A549 treated with CpdA at 1 μM for 4 hours (cell line): ENCODE data around the gene UGT1A7. TPM values are rescaled to one million over a fixed set of nuclear protein-coding genes. Genes with fewer than 3 reads are reported as not detected.

Experiments used
- total RNA-seq: library from RNA; stranded (reverse); fragments of 200-300 nt; extraction: Qiagen RNA extraction; gene quantifications from 5 replicates; pipeline ENCODE4 v1.2.3, GENCODE V29; 2022; ENCODE audit warnings: low read depth

Gene UGT1A7
- total RNA-seq: 3.9 to 6.1 TPM (median 4.4 TPM) in 5 replicates

DNA sequence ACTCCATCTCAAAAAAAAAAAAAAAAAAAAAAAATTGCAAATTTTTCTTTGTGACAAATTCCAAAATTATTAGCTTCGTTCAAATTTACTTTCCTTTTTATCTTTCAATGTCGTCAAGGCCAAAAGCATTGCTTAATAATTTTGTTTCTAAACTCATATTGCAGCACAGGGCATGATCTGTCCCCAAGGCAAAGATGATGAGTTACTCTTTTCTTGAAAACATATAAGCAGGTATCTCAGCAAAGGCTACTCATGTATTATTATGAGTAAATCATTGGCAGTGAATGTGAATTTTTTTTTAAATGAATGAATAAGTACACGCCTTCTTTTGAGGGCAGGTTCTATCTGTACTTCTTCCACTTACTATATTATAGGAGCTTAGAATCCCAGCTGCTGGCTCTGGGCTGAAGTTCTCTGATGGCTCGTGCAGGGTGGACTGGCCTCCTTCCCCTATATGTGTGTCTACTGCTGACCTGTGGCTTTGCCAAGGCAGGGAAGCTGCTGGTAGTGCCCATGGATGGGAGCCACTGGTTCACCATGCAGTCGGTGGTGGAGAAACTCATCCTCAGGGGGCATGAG, at the start of gene UGT1A7:
TSS of gene UGT1A7 (plus strand) at position 381 of the 579 bp plus-strand sequence. CDS start at position 418, 37 bp downstream.

DNA sequence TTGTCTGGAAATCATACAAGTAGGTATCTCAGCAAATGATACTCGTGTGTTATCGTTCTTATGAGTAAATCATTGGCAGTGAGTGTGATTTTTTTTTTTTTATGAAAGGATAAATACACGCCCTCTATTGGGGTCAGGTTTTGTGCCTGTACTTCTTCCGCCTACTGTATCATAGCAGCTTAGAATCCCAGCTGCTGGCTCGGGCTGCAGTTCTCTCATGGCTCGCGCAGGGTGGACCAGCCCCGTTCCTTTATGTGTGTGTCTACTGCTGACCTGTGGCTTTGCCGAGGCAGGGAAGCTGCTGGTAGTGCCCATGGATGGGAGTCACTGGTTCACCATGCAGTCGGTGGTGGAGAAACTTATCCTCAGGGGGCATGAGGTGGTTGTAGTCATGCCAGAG, 45.4 kb upstream of the UGT1A7 start, which contains the start of gene UGT1A10:
TSS of gene UGT1A10 (plus strand) at position 143 of the 400 bp plus-strand sequence. CDS start at position 218, 75 bp downstream.

DNA sequence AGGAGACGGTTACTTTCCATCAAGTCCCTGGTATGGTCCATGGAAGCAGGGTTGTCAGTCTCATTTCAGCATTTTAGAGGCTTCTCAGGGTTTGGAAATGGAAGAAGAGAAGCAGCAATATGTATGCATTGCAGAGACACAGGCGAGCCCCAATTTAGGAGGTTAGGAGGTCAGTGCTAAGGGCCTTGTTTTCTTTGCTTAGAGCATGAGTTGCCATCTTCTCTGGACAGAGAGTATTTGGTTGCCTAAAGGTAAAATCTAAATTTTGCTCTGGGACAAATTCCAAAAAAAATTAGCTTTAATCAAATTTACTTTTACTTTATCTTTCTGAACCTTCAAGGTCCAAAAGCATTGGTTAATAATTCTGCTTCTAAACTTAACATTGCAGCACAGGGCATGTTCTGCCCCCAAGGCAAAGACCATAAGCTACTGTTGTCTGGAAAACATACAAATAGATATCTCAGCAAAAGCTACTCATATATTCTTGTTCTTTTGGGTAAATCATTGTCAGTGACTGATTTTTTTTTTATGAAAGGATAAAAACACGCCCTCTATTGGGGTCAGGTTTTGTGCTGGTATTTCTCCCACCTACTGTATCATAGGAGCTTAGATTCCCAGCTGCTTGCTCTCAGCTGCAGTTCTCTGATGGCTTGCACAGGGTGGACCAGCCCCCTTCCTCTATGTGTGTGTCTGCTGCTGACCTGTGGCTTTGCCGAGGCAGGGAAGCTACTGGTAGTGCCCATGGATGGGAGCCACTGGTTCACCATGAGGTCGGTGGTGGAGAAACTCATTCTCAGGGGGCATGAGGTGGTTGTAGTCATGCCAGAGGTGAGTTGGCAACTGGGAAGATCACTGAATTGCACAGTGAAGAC, 10.2 kb upstream of the UGT1A7 start, which contains the start of gene UGT1A9:
TSS of gene UGT1A9 (plus strand) at position 609 of the 872 bp plus-strand sequence. CDS start at position 646, 37 bp downstream.

DNA sequence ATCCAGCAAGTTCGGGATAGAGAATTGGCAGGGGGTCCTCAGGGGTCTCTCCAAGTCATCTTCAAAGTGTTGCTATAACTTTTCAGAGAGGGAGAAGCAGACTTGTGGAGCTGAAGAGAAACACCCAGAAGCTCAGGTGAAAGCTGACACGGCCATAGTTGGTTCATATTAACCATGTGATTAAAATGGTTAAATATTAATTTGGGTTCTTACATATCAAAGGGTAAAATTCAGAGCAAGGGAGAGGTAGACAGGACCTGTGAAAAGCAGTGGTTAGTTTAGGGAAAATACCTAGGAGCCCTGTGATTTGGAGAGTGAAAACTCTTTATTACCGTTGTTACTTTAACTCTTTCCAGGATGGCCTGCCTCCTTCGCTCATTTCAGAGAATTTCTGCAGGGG, 10.9 kb downstream of the UGT1A7 start, which contains the start of gene UGT1A6:
TSS of gene UGT1A6 (plus strand) at position 243 of the 400 bp plus-strand sequence. CDS start at position 358, 115 bp downstream.

DNA sequence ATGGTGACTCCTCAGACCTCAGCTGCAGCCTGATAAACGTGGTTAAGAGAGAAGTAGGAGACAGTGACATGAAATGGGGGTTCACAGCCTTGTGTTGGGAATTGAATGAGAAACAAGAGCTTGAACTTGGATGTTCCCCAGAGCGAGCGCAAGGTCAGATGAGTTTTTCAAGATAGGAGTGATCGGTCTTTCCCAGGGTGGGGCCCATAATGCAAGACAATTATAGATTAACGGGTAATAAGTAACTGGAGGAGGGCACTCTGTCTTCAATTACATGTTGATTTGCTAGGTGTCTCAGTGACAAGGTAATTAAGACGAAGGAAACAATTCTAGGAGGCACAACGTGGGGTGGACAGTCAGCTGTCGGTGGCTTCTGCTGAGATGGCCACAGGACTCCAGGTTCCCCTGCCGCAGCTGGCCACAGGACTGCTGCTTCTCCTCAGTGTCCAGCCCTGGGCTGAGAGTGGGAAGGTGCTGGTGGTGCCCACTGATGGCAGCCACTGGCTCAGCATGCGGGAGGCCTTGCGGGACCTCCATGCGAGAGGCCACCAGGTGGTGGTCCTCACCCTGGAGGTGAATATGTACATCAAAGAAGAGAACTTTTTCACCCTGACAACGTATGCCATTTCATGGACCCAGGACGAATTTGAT, 31.0 kb downstream of the UGT1A7 start, which contains the start of gene UGT1A5:
TSS of gene UGT1A5 (plus strand) at position 297 of the 651 bp plus-strand sequence. CDS start at position 382, 85 bp downstream.

DNA sequence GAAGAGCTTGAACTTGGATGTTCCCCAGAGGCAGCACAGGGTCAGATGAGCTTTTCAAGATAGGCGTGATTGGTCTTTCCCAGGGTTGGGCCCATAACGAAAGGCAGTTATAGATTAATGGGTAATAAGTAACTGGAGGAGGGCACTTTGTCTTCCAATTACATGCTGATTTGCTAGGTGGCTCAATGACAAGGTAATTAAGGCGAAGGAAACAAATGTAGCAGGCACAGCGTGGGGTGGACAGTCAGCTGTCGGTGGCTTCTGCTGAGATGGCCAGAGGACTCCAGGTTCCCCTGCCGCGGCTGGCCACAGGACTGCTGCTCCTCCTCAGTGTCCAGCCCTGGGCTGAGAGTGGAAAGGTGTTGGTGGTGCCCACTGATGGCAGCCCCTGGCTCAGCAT, 36.9 kb downstream of the UGT1A7 start, which contains the start of gene UGT1A4:
TSS of gene UGT1A4 (plus strand) at position 185 of the 400 bp plus-strand sequence. CDS start at position 270, 85 bp downstream.

DNA sequence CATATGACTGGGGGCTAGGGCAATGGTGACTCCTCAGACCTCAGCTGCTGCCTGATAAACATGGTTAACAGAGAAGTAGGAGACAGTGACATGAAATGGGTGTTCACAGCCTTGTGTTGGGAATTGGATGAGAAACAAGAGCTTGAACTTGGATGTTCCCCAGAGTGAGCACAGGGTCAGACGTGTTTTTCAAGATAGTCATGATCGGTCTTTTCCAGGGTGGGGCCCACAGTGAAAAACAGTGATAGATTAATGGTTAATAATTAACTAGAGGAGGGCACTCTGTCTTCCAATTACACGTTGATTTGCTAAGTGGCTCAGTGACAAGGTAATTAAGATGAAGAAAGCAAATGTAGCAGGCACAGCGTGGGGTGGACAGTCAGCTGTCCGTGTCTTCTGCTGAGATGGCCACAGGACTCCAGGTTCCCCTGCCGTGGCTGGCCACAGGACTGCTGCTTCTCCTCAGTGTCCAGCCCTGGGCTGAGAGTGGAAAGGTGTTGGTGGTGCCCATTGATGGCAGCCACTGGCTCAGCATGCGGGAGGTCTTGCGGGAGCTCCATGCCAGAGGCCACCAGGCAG, 47.1 kb downstream of the UGT1A7 start, which contains the start of gene UGT1A3:
TSS of gene UGT1A3 (plus strand) at position 320 of the 579 bp plus-strand sequence. CDS start at position 405, 85 bp downstream.

DNA sequence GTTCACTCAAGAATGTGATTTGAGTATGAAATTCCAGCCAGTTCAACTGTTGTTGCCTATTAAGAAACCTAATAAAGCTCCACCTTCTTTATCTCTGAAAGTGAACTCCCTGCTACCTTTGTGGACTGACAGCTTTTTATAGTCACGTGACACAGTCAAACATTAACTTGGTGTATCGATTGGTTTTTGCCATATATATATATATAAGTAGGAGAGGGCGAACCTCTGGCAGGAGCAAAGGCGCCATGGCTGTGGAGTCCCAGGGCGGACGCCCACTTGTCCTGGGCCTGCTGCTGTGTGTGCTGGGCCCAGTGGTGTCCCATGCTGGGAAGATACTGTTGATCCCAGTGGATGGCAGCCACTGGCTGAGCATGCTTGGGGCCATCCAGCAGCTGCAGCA, 78.3 kb downstream of the UGT1A7 start, which contains the start of gene UGT1A1:
TSS of gene UGT1A1 (plus strand) at position 228 of the 400 bp plus-strand sequence. CDS start at position 246, 18 bp downstream.

DNA sequence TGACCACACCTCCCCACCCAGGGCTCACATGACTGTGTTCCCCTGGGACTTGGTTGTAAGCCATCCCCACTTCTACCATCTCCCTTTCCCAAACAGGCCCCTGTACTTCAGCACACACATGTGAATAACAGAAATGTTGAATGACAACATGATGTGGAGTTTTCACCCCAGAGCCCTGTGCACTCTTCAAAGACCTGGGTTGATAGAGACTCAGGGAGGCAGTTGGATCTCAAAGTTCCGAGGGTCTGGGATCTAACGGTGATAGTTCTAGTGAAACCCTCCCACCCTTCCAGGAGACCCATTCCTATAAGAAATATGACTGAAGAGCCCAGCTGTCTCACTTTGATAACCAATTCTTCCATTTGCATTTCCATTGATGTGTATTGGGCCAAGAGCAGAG, 96.3 kb downstream of the UGT1A7 start, which contains the start of gene MROH2A:
TSS of gene MROH2A (plus strand) at position 301 of the 400 bp plus-strand sequence. CDS start 1,029 bp downstream, outside the sequence.

Other genes starting within 250 kb of the UGT1A7 start
- 22.7 to 26.3 TPM (median 24.0 TPM) in 5 replicates for gene USP40, start 115.1 kb upstream of the UGT1A7 start, total RNA-seq
- gene UGT1A8, start 64.3 kb upstream of the UGT1A7 start, total RNA-seq: 0.03 to 0.08 TPM in 2 of 5 replicates, not detected in the others
- 0.02 to 0.26 TPM (median 0.21 TPM) in 3 of 5 replicates, not detected in the others for gene UGT1A10, start 45.5 kb upstream of the UGT1A7 start, total RNA-seq
- 4.0 to 6.7 TPM (median 4.7 TPM) in 5 replicates for gene UGT1A9, start 10.0 kb upstream of the UGT1A7 start, total RNA-seq
- gene UGT1A6, start 11.0 kb downstream of the UGT1A7 start, total RNA-seq: 0.81 to 1.6 TPM (median 1.2 TPM) in 5 replicates
- not detected in 5 replicates for gene UGT1A5, start 31.0 kb downstream of the UGT1A7 start, total RNA-seq
- gene UGT1A4, start 36.8 kb downstream of the UGT1A7 start, total RNA-seq: 0.07 TPM in 1 of 5 replicates, not detected in the others
- 0.08 to 0.23 TPM (median 0.13 TPM) in 3 of 5 replicates, not detected in the others for gene UGT1A3, start 47.1 kb downstream of the UGT1A7 start, total RNA-seq
- gene UGT1A1, start 78.4 kb downstream of the UGT1A7 start, total RNA-seq: 0.65 to 1.3 TPM (median 0.71 TPM) in 5 replicates
- 0.10 to 0.19 TPM (median 0.13 TPM) in 3 of 5 replicates, not detected in the others for gene MROH2A, start 96.4 kb downstream of the UGT1A7 start, total RNA-seq
- 76.9 to 99.6 TPM (median 81.6 TPM) in 5 replicates for gene HJURP, start 172.6 kb downstream of the UGT1A7 start, total RNA-seq
- 0.15 to 0.59 TPM (median 0.20 TPM) in 5 replicates for gene TRPM8, start 235.5 kb downstream of the UGT1A7 start, total RNA-seq